ENCODE measurements around the gene SEMA6D. TPM values are rescaled to one million over a fixed set of nuclear protein-coding genes. Genes with fewer than 3 reads are reported as not detected.

SEMA6D gene
- total RNA-seq, 3 donors from 2014 or later (not counting 1 experiment from before 2014, with no cell fraction given), result not detected

DNA sequence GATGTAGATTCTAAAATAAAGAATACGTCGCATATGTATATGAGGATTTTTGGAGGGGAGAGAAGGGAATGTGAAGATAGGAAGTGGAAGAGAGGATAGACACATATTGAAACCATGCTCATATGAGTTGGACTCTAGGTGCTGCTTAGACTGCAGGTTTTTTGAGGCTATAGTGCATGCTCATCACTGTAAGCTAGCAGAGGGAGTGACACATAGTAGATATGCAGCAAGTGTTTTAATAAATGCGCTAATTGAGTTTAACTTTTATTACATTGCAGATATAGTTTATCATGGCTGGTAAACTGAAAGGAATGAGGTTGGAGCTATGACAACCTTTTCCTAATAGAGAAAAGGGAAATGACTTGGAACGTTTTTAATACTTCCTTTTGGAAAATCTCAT is 7.7 kb downstream of the SEMA6D start:
- Mint-ChIP-seq H3K36me3 (no peaks in the 10 kb centered on the region), H3K27me3 (ENCODE audit: low read depth in 2 of 2) (peaks cover 12 to 42% of the 10 kb centered on the region in 2 donors), H3K9me3 (no peaks in the 10 kb centered on the region), H3K4me1 (no peaks in the 10 kb centered on the region), H3K4me3 (no peak overlapping the region), H3K27ac (no peak overlapping the region)
- 79% methylated on average over 4 of the region's 4 CpGs for WGBS (ENCODE audit: insufficient coverage)
- TF ChIP-seq, protein P1, sequence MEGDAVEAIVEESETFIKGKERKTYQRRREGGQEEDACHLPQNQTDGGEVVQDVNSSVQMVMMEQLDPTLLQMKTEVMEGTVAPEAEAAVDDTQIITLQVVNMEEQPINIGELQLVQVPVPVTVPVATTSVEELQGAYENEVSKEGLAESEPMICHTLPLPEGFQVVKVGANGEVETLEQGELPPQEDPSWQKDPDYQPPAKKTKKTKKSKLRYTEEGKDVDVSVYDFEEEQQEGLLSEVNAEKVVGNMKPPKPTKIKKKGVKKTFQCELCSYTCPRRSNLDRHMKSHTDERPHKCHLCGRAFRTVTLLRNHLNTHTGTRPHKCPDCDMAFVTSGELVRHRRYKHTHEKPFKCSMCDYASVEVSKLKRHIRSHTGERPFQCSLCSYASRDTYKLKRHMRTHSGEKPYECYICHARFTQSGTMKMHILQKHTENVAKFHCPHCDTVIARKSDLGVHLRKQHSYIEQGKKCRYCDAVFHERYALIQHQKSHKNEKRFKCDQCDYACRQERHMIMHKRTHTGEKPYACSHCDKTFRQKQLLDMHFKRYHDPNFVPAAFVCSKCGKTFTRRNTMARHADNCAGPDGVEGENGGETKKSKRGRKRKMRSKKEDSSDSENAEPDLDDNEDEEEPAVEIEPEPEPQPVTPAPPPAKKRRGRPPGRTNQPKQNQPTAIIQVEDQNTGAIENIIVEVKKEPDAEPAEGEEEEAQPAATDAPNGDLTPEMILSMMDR (IDR thresholded peaks at IDR 0.05), result no peak
- peaks cover 3% of the 10 kb centered on the region for H3K27me3 ChIP-seq (ENCODE audit: control insufficient read depth, insufficient read depth, low read length)
- no peak overlapping the region for H3K4me3 ChIP-seq (ENCODE audit: low read length)
- H3K9me3 ChIP-seq (ENCODE audit: control insufficient read depth, insufficient read depth, low read length), result no peaks in the 10 kb centered on the region
- no peaks in the 10 kb centered on the region for H3K4me1 ChIP-seq (ENCODE audit: control insufficient read depth, insufficient read depth, low read length)
- DNase-seq (no peak), ATAC-seq (no peak)
- no peak overlapping the region for H3K27ac ChIP-seq (ENCODE audit: low read length)
- intact Hi-C loops (cut with micrococcal nuclease), result no loop called here
- H3K36me3 ChIP-seq (ENCODE audit: control insufficient read depth, insufficient read depth, low read length), result no peaks in the 10 kb centered on the region

DNA sequence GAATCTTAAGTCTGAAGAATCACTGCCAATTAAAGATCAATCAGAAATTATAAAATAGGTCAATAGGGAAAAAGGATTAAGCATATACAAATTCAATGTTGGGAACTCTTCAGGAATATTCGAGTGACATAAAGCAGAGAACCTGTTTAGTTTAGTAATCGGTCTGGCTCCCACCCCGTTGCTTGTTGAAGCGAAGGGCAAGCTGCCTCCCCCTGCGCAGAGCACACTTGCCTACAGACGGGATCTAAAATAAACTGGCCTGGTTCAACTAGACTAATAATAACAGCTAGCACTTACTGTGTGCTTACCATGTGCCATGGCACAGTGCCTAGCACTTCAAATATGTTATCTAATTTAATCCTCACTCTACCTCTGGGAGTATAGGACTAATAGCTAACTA is 8.6 kb downstream of the SEMA6D start:
- H3K4me3 ChIP-seq (ENCODE audit: low read length), result no peak overlapping the region
- H3K36me3 ChIP-seq (ENCODE audit: control insufficient read depth, insufficient read depth, low read length), result no peaks in the 10 kb centered on the region
- H3K27ac Mint-ChIP-seq, result no peak overlapping the region
- intact Hi-C loops (cut with micrococcal nuclease), result no loop called here
- no peaks in the 10 kb centered on the region for H3K4me1 Mint-ChIP-seq
- no peaks in the 10 kb centered on the region for H3K36me3 Mint-ChIP-seq
- H3K27me3 ChIP-seq (ENCODE audit: control insufficient read depth, insufficient read depth, low read length), result peaks cover 3% of the 10 kb centered on the region
- ATAC-seq (no peak), DNase-seq (no peak)
- no peak overlapping the region for H3K27ac ChIP-seq (ENCODE audit: low read length)
- WGBS (ENCODE audit: insufficient coverage), result 71% methylated on average over 6 of the region's 6 CpGs
- H3K4me3 Mint-ChIP-seq, result no peak overlapping the region
- H3K9me3 Mint-ChIP-seq, result no peaks in the 10 kb centered on the region
- H3K4me1 ChIP-seq (ENCODE audit: control insufficient read depth, insufficient read depth, low read length), result no peaks in the 10 kb centered on the region
- TF ChIP-seq, protein P1 (IDR thresholded peaks at IDR 0.05), result no peak
- no peaks in the 10 kb centered on the region for H3K9me3 ChIP-seq (ENCODE audit: control insufficient read depth, insufficient read depth, low read length)
- peaks cover 8 to 36% of the 10 kb centered on the region in 2 donors for H3K27me3 Mint-ChIP-seq (ENCODE audit: low read depth in 2 of 2)

DNA sequence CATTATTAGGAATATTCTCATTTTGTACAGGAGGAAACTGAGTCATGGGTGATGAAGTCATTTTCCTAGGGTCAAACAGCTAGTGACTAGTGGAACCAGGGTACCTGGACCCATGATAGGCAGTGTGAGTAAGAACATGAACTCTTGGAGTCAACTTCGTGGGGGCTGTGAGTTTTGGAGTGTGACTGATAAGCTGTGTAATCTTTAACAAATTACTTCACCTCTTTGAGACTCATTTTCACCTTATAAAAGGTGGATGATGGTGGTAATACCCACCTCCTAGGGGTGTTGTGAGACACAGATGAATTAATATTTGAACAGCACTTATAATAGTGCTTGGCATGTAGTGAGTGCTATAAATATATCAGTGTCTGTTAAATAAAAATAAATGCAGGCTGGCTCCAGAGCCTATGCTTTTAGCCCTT is 9.1 kb downstream of the SEMA6D start:
- no peak overlapping the region for H3K4me3 Mint-ChIP-seq
- H3K4me1 ChIP-seq (ENCODE audit: control insufficient read depth, insufficient read depth, low read length), result no peaks in the 10 kb centered on the region
- H3K4me3 ChIP-seq (ENCODE audit: low read length), result no peak overlapping the region
- H3K36me3 ChIP-seq (ENCODE audit: control insufficient read depth, insufficient read depth, low read length), result no peaks in the 10 kb centered on the region
- no peaks in the 10 kb centered on the region for H3K4me1 Mint-ChIP-seq
- H3K36me3 Mint-ChIP-seq, result no peaks in the 10 kb centered on the region
- H3K9me3 ChIP-seq (ENCODE audit: control insufficient read depth, insufficient read depth, low read length), result no peaks in the 10 kb centered on the region
- ATAC-seq, result no peak
- H3K27ac ChIP-seq (ENCODE audit: low read length), result no peak overlapping the region
- TF ChIP-seq, protein P1 (IDR thresholded peaks at IDR 0.05), result no peak
- no peaks in the 10 kb centered on the region for H3K9me3 Mint-ChIP-seq
- H3K27me3 ChIP-seq (ENCODE audit: control insufficient read depth, insufficient read depth, low read length), result peaks cover 3% of the 10 kb centered on the region
- H3K27ac Mint-ChIP-seq, result no peak overlapping the region
- no CpG with 5 or more reads among the region's 1 CpG for WGBS (ENCODE audit: insufficient coverage)
- DNase-seq, result no peak
- intact Hi-C loops (cut with micrococcal nuclease), result no loop called here
- H3K27me3 Mint-ChIP-seq (ENCODE audit: low read depth in 2 of 2), result peaks cover 8 to 33% of the 10 kb centered on the region in 2 donors

DNA sequence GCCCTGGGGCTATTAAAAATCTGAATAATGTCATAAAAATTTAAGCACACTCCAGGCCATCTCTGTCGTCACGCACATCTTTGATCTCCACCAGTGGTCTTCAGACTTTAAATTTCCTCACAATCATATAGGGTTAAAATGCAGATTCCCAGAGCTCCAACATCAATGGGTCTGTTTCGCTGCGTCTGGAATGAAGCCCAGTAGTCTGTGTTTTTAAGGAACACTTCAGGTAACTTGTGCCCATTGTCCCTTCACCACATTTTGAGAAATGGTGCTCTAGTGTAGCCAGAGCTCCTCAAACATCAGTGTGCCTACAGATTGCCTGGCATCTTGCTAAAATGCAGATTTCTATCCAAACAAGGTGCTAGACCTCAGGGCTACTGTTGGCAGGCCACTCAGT is 9.8 kb downstream of the SEMA6D start:
- H3K27ac ChIP-seq (ENCODE audit: low read length), result no peak overlapping the region
- no peaks in the 10 kb centered on the region for H3K4me1 Mint-ChIP-seq
- no peaks in the 10 kb centered on the region for H3K36me3 Mint-ChIP-seq
- H3K4me3 ChIP-seq (ENCODE audit: low read length), result no peak overlapping the region
- TF ChIP-seq, protein P1 (IDR thresholded peaks at IDR 0.05), result no peak
- no peaks in the 10 kb centered on the region for H3K9me3 Mint-ChIP-seq
- H3K9me3 ChIP-seq (ENCODE audit: control insufficient read depth, insufficient read depth, low read length), result no peaks in the 10 kb centered on the region
- H3K36me3 ChIP-seq (ENCODE audit: control insufficient read depth, insufficient read depth, low read length), result no peaks in the 10 kb centered on the region
- ATAC-seq, result no peak
- intact Hi-C loops (cut with micrococcal nuclease), result no loop called here
- H3K4me1 ChIP-seq (ENCODE audit: control insufficient read depth, insufficient read depth, low read length), result no peaks in the 10 kb centered on the region
- peaks cover under 1% of the 10 kb centered on the region for H3K27me3 ChIP-seq (ENCODE audit: control insufficient read depth, insufficient read depth, low read length)
- no peak overlapping the region for H3K4me3 Mint-ChIP-seq
- H3K27me3 Mint-ChIP-seq (ENCODE audit: low read depth in 2 of 2), result peaks cover 4 to 26% of the 10 kb centered on the region in 2 donors
- DNase-seq, result no peak
- 90% methylated on average over 4 of the region's 4 CpGs for WGBS (ENCODE audit: insufficient coverage)
- H3K27ac Mint-ChIP-seq, result no peak overlapping the region

Measured in natural killer cell (primary cell).